ENCODE measurements around the gene RBMS2. TPM values are rescaled to one million over a fixed set of nuclear protein-coding genes. Genes with fewer than 3 reads are reported as not detected.

The RBMS2 gene
- total RNA-seq, 6 donors from 2014 or later = 43.0 to 113 (median 78.4) TPM

DNA sequence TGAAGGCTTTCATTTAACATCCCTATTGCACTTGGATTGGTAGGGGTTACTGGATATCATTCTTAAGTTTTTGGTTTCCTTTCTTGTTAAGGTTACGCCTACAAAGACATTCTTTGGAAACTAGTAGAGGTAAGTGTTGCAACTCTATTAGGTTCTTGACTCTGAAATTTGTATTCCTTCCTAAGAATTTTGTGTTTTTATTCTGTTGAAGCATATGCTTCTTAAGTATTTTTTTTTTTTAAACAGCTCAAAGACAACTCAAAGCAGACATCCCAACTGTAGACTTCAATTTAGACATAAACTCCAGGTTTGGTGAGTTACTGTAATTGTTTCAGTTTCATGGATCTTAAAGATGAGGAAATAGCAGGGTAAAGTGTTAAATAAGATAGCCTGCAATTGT is 1.1 kb upstream of the RBMS2 start:
- TF ChIP-seq POLR2A (IDR thresholded peaks at IDR 0.05) (no peak), EP300 (IDR thresholded peaks at IDR 0.05) (no peak), POLR2AphosphoS5 (IDR thresholded peaks at IDR 0.05) (no peak)
- TF ChIP-seq, protein P1, sequence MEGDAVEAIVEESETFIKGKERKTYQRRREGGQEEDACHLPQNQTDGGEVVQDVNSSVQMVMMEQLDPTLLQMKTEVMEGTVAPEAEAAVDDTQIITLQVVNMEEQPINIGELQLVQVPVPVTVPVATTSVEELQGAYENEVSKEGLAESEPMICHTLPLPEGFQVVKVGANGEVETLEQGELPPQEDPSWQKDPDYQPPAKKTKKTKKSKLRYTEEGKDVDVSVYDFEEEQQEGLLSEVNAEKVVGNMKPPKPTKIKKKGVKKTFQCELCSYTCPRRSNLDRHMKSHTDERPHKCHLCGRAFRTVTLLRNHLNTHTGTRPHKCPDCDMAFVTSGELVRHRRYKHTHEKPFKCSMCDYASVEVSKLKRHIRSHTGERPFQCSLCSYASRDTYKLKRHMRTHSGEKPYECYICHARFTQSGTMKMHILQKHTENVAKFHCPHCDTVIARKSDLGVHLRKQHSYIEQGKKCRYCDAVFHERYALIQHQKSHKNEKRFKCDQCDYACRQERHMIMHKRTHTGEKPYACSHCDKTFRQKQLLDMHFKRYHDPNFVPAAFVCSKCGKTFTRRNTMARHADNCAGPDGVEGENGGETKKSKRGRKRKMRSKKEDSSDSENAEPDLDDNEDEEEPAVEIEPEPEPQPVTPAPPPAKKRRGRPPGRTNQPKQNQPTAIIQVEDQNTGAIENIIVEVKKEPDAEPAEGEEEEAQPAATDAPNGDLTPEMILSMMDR (IDR thresholded peaks at IDR 0.05) = no peak
- Histone ChIP-seq H3K4me3 (peak overlapping the region in 3 of 4 donors; percentile 53 to 61 (median 54)), H3K4me1 (peaks cover 36 to 58% (median 39%) of the 10 kb centered on the region in 4 donors), H3K9me3 (no peaks in the 10 kb centered on the region), H3K27me3 (no peaks in the 10 kb centered on the region), H3K27ac (peak overlapping the region; percentile 84 to 94 (median 88)), H3K36me3 (no peaks in the 10 kb centered on the region)
- WGBS, 2 donors = 8 to 25% methylated on average over 1 of the region's 1 CpG
- ATAC-seq (ENCODE audit: low FRiP score in 2 of 2) (peak in 1 of 2 donors; percentile 48), DNase-seq (no peak)

DNA sequence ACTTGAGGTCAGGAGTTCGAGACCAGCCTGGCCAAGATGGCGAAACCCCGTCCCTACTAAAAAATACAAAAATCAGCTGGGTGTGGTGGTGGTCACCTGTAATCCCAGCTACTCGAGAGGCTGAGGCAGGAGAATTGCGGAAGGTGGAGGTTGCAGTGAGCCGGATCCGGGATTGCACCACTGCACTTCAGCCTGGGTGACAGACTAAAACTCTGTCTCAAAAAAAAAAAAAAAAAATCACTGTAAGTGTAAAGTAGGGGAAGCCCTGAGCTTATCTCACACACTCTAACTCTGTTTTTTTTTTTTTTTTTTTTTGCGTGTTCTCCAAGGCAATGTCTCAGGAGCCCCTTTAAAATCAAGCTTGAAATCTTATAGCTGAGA is 421 bp upstream of the RBMS2 start:
- 21 to 29% methylated on average over 8 of the region's 8 CpGs for WGBS, 2 donors
- ATAC-seq (ENCODE audit: low FRiP score in 2 of 2) (peak; percentile 45 to 48), DNase-seq (peak in 1 of 2 donors; percentile 85)
- no peak for TF ChIP-seq EP300 (IDR thresholded peaks at IDR 0.05)
- peak in 1 of 2 donors; percentile 25 for TF ChIP-seq POLR2AphosphoS5 (IDR thresholded peaks at IDR 0.05)
- H3K4me1 ChIP-seq = peaks cover 42 to 65% (median 44%) of the 10 kb centered on the region in 4 donors
- peak overlapping the region in 3 of 4 donors; percentile 53 to 61 (median 54) for H3K4me3 ChIP-seq
- no peaks in the 10 kb centered on the region for H3K27me3 ChIP-seq
- H3K27ac ChIP-seq = peak overlapping the region; percentile 84 to 94 (median 88)
- no peaks in the 10 kb centered on the region for H3K36me3 ChIP-seq
- H3K9me3 ChIP-seq = no peaks in the 10 kb centered on the region

DNA sequence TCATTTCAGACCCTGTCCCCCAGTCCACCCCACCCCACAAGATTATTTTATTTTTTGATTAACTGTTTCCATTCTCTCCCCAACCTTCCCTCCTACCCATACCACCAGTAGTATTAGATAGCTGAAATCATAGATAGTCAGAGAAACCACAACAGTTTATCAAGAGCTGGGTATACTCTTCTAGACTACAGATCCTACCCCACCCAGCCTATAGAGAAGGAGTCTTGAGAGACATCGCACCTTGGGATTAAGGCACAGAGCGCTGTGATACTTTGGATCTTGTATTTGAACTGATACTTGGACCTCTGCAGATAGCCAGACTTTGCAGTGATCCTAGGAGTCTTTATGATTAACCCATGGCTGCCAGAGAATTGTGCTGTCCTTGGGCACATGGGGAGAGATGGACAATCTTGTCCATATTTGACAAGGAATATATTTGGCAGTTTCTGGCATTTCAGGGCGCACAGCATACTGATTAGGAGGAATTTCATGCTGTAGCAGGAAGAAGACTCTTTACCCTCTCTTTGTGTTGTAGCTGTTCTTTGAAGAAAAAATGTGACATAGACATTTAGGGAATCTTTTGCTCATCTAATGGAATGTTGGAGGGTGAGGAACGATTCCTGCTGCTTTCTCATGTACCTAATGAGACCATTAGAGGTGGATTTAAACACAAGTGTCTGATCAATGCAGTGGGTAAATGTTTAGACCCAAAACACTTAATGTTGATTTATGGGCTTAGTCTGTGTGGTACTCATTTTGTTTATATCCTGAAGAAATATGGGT is 982 bp downstream of the RBMS2 start:
- H3K27ac ChIP-seq = peak overlapping the region; percentile 84 to 94 (median 88)
- ATAC-seq (ENCODE audit: low FRiP score in 2 of 2) (no peak), DNase-seq (no peak)
- TF ChIP-seq POLR2AphosphoS5 (IDR thresholded peaks at IDR 0.05) = no peak
- TF ChIP-seq, protein P1 (IDR thresholded peaks at IDR 0.05) = no peak
- TF ChIP-seq EP300 (IDR thresholded peaks at IDR 0.05) = no peak
- TF ChIP-seq POLR2A (IDR thresholded peaks at IDR 0.05) = no peak
- H3K4me3 ChIP-seq = peak overlapping the region; percentile 45 to 61 (median 54)
- no peaks in the 10 kb centered on the region for H3K27me3 ChIP-seq
- H3K36me3 ChIP-seq = no peaks in the 10 kb centered on the region
- 17 to 35% methylated on average over 4 of the region's 4 CpGs for WGBS, 2 donors
- no peaks in the 10 kb centered on the region for H3K9me3 ChIP-seq
- H3K4me1 ChIP-seq = peaks cover 52 to 79% (median 54%) of the 10 kb centered on the region in 4 donors

DNA sequence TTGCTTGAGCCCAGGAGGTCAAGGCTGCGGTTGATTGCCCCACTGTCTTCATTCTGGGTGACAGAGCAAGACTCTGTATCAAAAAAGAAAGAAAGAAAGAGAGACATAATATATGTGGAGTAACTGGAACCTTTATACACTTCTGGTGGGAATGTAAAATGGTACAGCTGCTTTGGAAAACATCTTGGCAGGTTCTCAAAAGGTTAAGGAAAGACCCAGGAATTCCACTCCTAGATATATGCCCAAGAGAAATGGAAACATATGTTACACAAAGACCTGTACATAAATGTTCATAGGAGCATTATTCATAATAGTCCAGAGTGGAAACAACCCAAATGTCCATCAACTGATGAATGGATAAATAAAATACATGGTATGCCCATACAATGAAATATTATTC is 7.2 kb downstream of the RBMS2 start:
- H3K27me3 ChIP-seq = no peaks in the 10 kb centered on the region
- no peaks in the 10 kb centered on the region for H3K9me3 ChIP-seq
- H3K4me1 ChIP-seq = peaks cover 50 to 92% (median 62%) of the 10 kb centered on the region in 4 donors
- ATAC-seq (ENCODE audit: low FRiP score in 2 of 2) (no peak), DNase-seq (no peak)
- 70 to 76% methylated on average over 1 of the region's 1 CpG for WGBS, 2 donors
- H3K36me3 ChIP-seq = peaks cover 0 to 10% (median 0%) of the 10 kb centered on the region in 4 donors
- TF ChIP-seq EP300 (IDR thresholded peaks at IDR 0.05) (no peak), POLR2A (IDR thresholded peaks at IDR 0.05) (no peak), POLR2AphosphoS5 (IDR thresholded peaks at IDR 0.05) (no peak)
- TF ChIP-seq, protein P1 (IDR thresholded peaks at IDR 0.05) = no peak
- H3K27ac ChIP-seq = peak overlapping the region in 3 of 4 donors; percentile 84 to 94 (median 91)
- no peak overlapping the region for H3K4me3 ChIP-seq

DNA sequence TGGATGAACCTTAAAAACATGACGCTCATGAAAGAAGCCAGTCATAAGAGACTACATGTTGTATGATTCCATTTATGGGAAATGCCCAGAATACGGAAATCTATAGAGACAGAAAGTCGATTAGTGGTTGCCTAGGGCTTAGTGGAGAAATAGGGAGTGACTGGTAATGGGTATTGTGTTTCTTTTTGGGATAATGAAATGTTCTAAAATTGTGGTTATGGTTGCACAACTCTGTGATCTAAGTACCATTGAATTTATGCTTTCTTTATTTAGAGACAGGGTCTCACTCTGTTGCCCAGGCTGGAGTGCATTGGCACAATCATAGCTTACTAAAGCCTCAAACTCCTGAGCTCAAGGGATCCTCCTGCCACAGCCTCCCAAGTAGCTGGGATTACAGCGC is 8.0 kb downstream of the RBMS2 start:
- WGBS, 2 donors = 85 to 89% methylated on average over 4 of the region's 4 CpGs
- Histone ChIP-seq H3K27ac (peak overlapping the region in 3 of 4 donors; percentile 5 to 94 (median 91)), H3K36me3 (peaks cover 0 to 10% (median 0%) of the 10 kb centered on the region in 4 donors), H3K4me1 (peaks cover 55 to 84% (median 64%) of the 10 kb centered on the region in 4 donors), H3K27me3 (no peaks in the 10 kb centered on the region), H3K9me3 (no peaks in the 10 kb centered on the region), H3K4me3 (no peak overlapping the region)
- TF ChIP-seq, protein P1 (IDR thresholded peaks at IDR 0.05) = no peak
- TF ChIP-seq POLR2A (IDR thresholded peaks at IDR 0.05) (no peak), POLR2AphosphoS5 (IDR thresholded peaks at IDR 0.05) (no peak), EP300 (IDR thresholded peaks at IDR 0.05) (no peak)
- no peak for DNase-seq
- no peak for ATAC-seq (ENCODE audit: low FRiP score in 2 of 2)

All from upper lobe of left lung (tissue), 6 donors.